SK-N-SH (cell line): ENCODE measurements around the gene CEP170B. TPM values are rescaled to one million over a fixed set of nuclear protein-coding genes. Genes with fewer than 3 reads are reported as not detected.

Experiments used
- CTCF ChIA-PET: fragments of 300-600, 350-600 bp; formaldehyde crosslinking; extraction: SDS; loops from one replicate; lab custom pipeline; 2021; lab: Yijun Ruan, JAX
- POLR2A ChIA-PET: fragments of 350-600 bp; sonication (Branson Sonifier 250); formaldehyde crosslinking; extraction: SDS; loops from one replicate; lab custom pipeline; 2020; ENCODE audit warnings: antibody characterized with exemption, inconsistent platforms; lab: Yijun Ruan, JAX
- DNase-seq: peaks from one replicate; pipeline ENCODE4 v3.0.0; 2012
- H2AFZ ChIP-seq: fragments of 200-600 bp; sonication (generic); 2 replicates; pipeline ENCODE4 v1.8.1; 2016; ENCODE audit warnings: antibody characterized with exemption, mild to moderate bottlenecking, low read depth
- H3F3A ChIP-seq: fragments of 200-600 bp; sonication (generic); replicated peaks from 2 replicates; pipeline ENCODE3; 2016; ENCODE audit warnings: antibody characterized with exemption, mild to moderate bottlenecking; ENCODE audit not compliant: insufficient read depth
- H3K27ac ChIP-seq, 2 experiments: fragments of 200-500 bp in 1 of 2; fragments of 200-600 bp in 1 of 2; sonication (Bioruptor generic) in 1 of 2; sonication (generic), shearing (Covaris generic) in 1 of 2; 2 replicates each; pipeline versions ENCODE4 v1.5.1 to v1.6.1; 2014 to 2016; ENCODE audit warnings: low read depth in 2 of 2, inconsistent platforms in 1 of 2, low read length in 1 of 2, mild to moderate bottlenecking in 1 of 2, mixed read lengths in 1 of 2
- H3K27me3 ChIP-seq: fragments of 200-600 bp; sonication (generic), shearing (Covaris generic); 2 replicates; pipeline ENCODE4 v1.6.1; 2016; ENCODE audit warnings: mixed run types; ENCODE audit not compliant: insufficient read depth
- H3K36me3 ChIP-seq, 2 experiments: fragments of 200-500 bp in 1 of 2; fragments of 200-600 bp in 1 of 2; sonication (Bioruptor generic) in 1 of 2; sonication (generic) in 1 of 2; replicated peaks in 1 of 2; 2 replicates each; pipeline versions ENCODE3 to v1.5.1; 2014 to 2016; ENCODE audit warnings: low read length in 1 of 2, mild to moderate bottlenecking in 1 of 2; ENCODE audit not compliant: insufficient read depth in 2 of 2, control insufficient read depth in 1 of 2
- H3K4me1 ChIP-seq, 2 experiments: fragments of 200-500 bp in 1 of 2; fragments of 200-600 bp in 1 of 2; sonication (Bioruptor generic) in 1 of 2; sonication (generic), shearing (Covaris generic) in 1 of 2; 2 replicates each; pipeline versions ENCODE4 v1.5.1 to v1.6.1; 2014 to 2016; ENCODE audit warnings: low read depth in 1 of 2, low read length in 1 of 2, mixed run types in 1 of 2; ENCODE audit not compliant: insufficient read depth in 2 of 2, control insufficient read depth in 1 of 2
- H3K4me2 ChIP-seq: fragments of 200-600 bp; sonication (generic), shearing (Covaris generic); 2 replicates; pipeline ENCODE4 v1.6.1; 2017; ENCODE audit warnings: mixed run types
- H3K4me3 ChIP-seq, 2 experiments: fragments of 200-500 bp in 1 of 2; fragments of 200-600 bp in 1 of 2; sonication (Bioruptor generic) in 1 of 2; sonication (generic), shearing (Covaris generic) in 1 of 2; 2 replicates each; pipeline versions ENCODE4 v1.5.1 to v1.8.1; 2014 to 2016; ENCODE audit warnings: low read depth in 2 of 2, inconsistent platforms in 1 of 2, low read length in 1 of 2, mild to moderate bottlenecking in 1 of 2, mixed read lengths in 1 of 2, moderate library complexity in 1 of 2
- H3K79me2 ChIP-seq: fragments of 200-600 bp; sonication (generic); 2 replicates; pipeline ENCODE4 v1.8.1; 2017; ENCODE audit warnings: mild to moderate bottlenecking; ENCODE audit not compliant: insufficient read depth
- H3K9ac ChIP-seq: fragments of 200-600 bp; sonication (generic); 2 replicates; pipeline ENCODE4 v1.6.1; 2017; ENCODE audit warnings: mixed run types
- H3K9me2 ChIP-seq: fragments of 200-600 bp; sonication (generic); 2 replicates; pipeline ENCODE4 v1.6.1; 2017; ENCODE audit warnings: mixed run types
- H3K9me3 ChIP-seq: fragments of 200-600 bp; sonication (generic); 2 replicates; pipeline ENCODE4 v1.6.1; 2017; ENCODE audit warnings: mixed run types, mild to moderate bottlenecking, moderate library complexity
- H4K20me1 ChIP-seq: fragments of 200-600 bp; sonication (generic); 2 replicates; pipeline ENCODE4 v1.6.1; 2017; ENCODE audit warnings: mild to moderate bottlenecking, mixed run types; ENCODE audit not compliant: insufficient read depth
- ELF1 ChIP-seq: IDR thresholded peaks from 2 replicates; pipeline ENCODE4 v1.4.0; 2012
- EP300 ChIP-seq, 2 experiments: IDR thresholded peaks; 2 replicates each; pipeline versions ENCODE4 v1.4.0 to v1.6.1; 2012; ENCODE audit warnings: borderline replicate concordance in 1 of 2, low read depth in 1 of 2, low read length in 1 of 2
- EZH2phosphoT487 ChIP-seq: fragments of 200-600 bp; sonication (generic); IDR thresholded peaks from 2 replicates; pipeline ENCODE4 v1.6.1; 2017; ENCODE audit warnings: low read depth, mixed run types, mild to moderate bottlenecking, antibody characterized with exemption, moderate library complexity, borderline replicate concordance
- FOSL2 ChIP-seq: IDR thresholded peaks from 2 replicates; pipeline ENCODE4 v1.4.0; 2012; ENCODE audit warnings: low read depth, mild to moderate bottlenecking, moderate library complexity, borderline replicate concordance
- FOXJ3 ChIP-seq: sonication (generic); formaldehyde crosslinking; IDR thresholded peaks from 2 replicates; pipeline ENCODE4 v1.5.1; 2020; ENCODE audit warnings: mild to moderate bottlenecking, missing genetic modification reagents
- GABPA ChIP-seq: IDR thresholded peaks from 2 replicates; pipeline ENCODE4 v1.4.0; 2012; ENCODE audit warnings: low read depth, mild to moderate bottlenecking
- JUND ChIP-seq: IDR thresholded peaks from 2 replicates; pipeline ENCODE4 v1.4.0; 2012
- MXI1 ChIP-seq: IDR thresholded peaks from 2 replicates; pipeline ENCODE4 v1.6.1; 2012; ENCODE audit warnings: mild to moderate bottlenecking, low read depth, low read length, improper control_type of control experiment
- NRF1 ChIP-seq: IDR thresholded peaks from 2 replicates; pipeline ENCODE4 v1.6.1; 2012; ENCODE audit warnings: low read depth, mild to moderate bottlenecking, low read length
- RFX5 ChIP-seq: IDR thresholded peaks from 2 replicates; pipeline ENCODE4 v1.6.1; 2012; ENCODE audit warnings: mild to moderate bottlenecking, improper control_type of control experiment, low read length
- RXRA ChIP-seq: IDR thresholded peaks from 2 replicates; pipeline ENCODE4 v1.4.0; 2012; ENCODE audit warnings: low read depth, mild to moderate bottlenecking, borderline replicate concordance
- SIN3A ChIP-seq: IDR thresholded peaks from 2 replicates; pipeline ENCODE4 v1.6.1; 2012; ENCODE audit warnings: low read depth, mild to moderate bottlenecking, low read length, moderate library complexity, borderline replicate concordance
- SMC3 ChIP-seq: IDR thresholded peaks from 2 replicates; pipeline ENCODE4 v1.6.1; 2012; ENCODE audit warnings: low read depth, low read length, improper control_type of control experiment
- WGBS: methylation state at CpG from one replicate; pipeline ENCODE4 v1.1.6; 2017; ENCODE audit warnings: low lambda C conversion rate; 5-methylcytosine and 5-hydroxymethylcytosine counted together
- polyA plus RNA-seq, 3 experiments: library from polyadenylated mRNA; depleted of rRNA; stranded (reverse); fragments of >200 nt; gene quantifications; 2 replicates each; pipeline ENCODE4 v1.2.3, GENCODE V29; 2012
- TF ChIP-seq, protein P1 (sequence below): fragments of 150-350 bp; IDR thresholded peaks from 2 replicates; pipeline ENCODE4 v1.6.1; 2017; ENCODE audit warnings: antibody characterized with exemption, low read length, low read depth, borderline replicate concordance
- TF ChIP-seq, protein P2 (sequence below): IDR thresholded peaks from 2 replicates; pipeline ENCODE4; 2012
- TF ChIP-seq, protein P3 (sequence below): IDR thresholded peaks from 2 replicates; pipeline ENCODE4 v1.4.0; 2012; ENCODE audit warnings: low read depth

Gene CEP170B
- polyA plus RNA-seq, 1 of the 3 experiments (the other 2 are of a cell fraction): 11.0 TPM

DNA sequence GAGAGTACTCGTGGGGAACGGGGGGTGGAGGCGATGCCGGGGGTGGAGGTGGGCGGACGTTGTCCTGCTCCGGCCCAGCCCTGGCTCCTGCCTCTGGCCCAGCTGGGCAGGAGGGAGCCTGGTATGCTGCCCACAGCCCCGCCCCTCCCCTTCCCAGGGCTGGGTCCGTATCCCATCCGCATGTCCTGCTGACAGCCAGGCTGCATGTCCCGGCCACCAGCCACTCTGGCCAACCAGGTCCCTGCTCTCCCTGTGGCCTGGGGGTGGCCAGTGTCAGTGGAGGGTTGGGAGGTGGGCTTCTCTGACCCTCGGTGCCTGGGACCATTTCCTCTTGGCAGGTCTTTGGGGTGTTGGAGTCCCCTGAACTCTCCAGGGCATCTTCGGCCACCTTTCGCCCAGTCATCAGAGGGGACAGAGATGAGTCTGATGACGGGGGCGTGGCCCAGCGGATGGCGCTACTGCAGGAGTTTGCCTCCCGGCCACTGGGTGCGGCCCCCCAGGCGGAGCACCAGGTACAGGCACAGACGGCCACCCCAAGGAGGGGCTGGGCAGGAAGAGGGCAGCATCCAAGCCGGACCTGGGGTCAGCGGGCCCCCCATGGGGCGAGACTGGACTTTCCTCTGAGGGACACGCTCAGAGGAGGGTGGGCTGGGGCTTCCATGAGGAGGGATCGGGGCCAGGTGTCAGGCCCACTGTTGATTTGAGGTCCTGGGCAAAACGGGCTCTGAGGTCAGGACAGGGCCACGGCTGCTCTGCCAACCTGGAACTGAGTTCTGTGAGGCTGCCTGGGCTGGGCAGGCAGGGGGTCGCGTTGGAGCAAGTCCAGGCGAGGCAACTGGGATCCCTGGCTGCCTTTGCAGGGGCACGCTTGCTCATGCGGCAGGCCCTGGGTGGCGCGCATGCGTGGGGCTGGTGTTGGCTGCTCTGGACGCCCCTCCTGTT is 20.2 kb downstream of the CEP170B start:
- peaks cover 0 to 27% of the 10 kb centered on the region in 2 experiments; a peak in 1 of 4 replicates for H3K4me1 ChIP-seq
- 94% methylated on average over 28 of the region's 38 CpGs for WGBS
- H3K4me2 ChIP-seq: no peak overlapping the region
- no peak overlapping the region for H2AFZ ChIP-seq
- H3K27ac ChIP-seq: no peak overlapping the region
- DNase-seq: no peak
- H3K4me3 ChIP-seq: no peak overlapping the region
- H3K9me3 ChIP-seq: no peaks in the 10 kb centered on the region
- POLR2A ChIA-PET: no interaction called here
- H3K9me2 ChIP-seq: no peaks in the 10 kb centered on the region
- H3K9ac ChIP-seq: no peak overlapping the region
- CTCF ChIA-PET: no interaction called here
- no peaks in the 10 kb centered on the region for H3F3A ChIP-seq
- no peak for TF ChIP-seq FOXJ3 (CRISPR knock-in tag)
- H3K36me3 ChIP-seq: peaks cover 0 to 27% of the 10 kb centered on the region in 2 experiments
- no peaks in the 10 kb centered on the region for H3K79me2 ChIP-seq
- no peaks in the 10 kb centered on the region for H3K27me3 ChIP-seq
- H4K20me1 ChIP-seq: 0 out of 2 replicates have a peak, but pooled peaks cover 3% of the 10 kb centered on the region

DNA sequence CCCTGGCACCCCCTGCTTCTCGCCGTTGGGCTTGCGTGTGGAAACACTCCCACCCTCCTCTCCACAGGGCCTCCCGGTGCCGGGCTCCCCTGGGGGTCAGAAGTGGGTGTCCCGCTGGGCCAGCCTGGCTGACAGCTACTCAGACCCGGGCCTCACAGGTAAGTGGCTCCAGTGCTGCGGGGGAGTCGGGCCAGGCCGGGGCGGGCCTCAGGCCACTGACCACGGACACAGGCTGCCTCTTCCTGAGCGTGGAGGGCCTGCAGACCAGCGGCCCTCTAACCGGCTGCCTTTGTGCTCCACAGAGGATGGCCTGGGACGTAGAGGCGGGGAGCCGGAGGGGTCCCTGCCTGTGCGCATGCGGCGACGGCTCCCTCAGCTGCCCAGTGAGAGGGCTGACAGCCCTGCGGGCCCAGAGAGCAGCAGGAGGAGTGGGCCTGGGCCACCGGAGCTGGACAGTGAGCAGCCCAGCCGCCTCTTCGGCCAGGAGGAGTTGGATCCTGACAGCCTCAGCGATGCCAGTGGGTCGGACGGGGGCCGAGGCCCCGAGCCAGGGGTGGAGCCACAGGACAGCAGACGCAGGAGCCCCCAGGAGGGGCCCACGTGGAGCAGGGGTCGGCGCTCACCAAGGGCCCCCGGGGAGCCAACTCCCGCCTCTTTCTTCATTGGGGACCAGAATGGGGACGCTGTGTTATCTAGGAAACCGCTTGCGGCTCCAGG is 21.1 kb downstream of the CEP170B start:
- H3K79me2 ChIP-seq: no peaks in the 10 kb centered on the region
- H3K4me2 ChIP-seq: no peak overlapping the region
- H4K20me1 ChIP-seq: 0 out of 2 replicates have a peak, but pooled peaks cover 3% of the 10 kb centered on the region
- CTCF ChIA-PET: interaction anchor here (2.3 kb wide), 1 partner anchor 10 kb away, joined by 7 read pairs; no protein-coding TSS in a partner anchor
- H3K27ac ChIP-seq: no peak overlapping the region
- H3K27me3 ChIP-seq: no peaks in the 10 kb centered on the region
- no peaks in the 10 kb centered on the region for H3K9me3 ChIP-seq
- 98% methylated on average over 27 of the region's 40 CpGs for WGBS
- POLR2A ChIA-PET: no interaction called here
- H3K36me3 ChIP-seq: peaks cover 0 to 27% of the 10 kb centered on the region in 2 experiments
- H2AFZ ChIP-seq: no peak overlapping the region
- DNase-seq: peak; percentile 41
- H3F3A ChIP-seq: no peaks in the 10 kb centered on the region
- TF ChIP-seq RFX5: no peak
- TF ChIP-seq RXRA: no peak
- no peak for TF ChIP-seq MXI1
- TF ChIP-seq, protein P1, sequence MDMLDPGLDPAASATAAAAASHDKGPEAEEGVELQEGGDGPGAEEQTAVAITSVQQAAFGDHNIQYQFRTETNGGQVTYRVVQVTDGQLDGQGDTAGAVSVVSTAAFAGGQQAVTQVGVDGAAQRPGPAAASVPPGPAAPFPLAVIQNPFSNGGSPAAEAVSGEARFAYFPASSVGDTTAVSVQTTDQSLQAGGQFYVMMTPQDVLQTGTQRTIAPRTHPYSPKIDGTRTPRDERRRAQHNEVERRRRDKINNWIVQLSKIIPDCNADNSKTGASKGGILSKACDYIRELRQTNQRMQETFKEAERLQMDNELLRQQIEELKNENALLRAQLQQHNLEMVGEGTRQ: no peak
- TF ChIP-seq ELF1: no peak
- no peak for TF ChIP-seq FOSL2
- TF ChIP-seq EZH2phosphoT487: no peak
- TF ChIP-seq EP300 (IDR thresholded peaks at IDR 0.05; ENCODE audit: borderline replicate concordance in 1 of 2, low read depth in 1 of 2, low read length in 1 of 2): no peak
- TF ChIP-seq, protein P2, sequence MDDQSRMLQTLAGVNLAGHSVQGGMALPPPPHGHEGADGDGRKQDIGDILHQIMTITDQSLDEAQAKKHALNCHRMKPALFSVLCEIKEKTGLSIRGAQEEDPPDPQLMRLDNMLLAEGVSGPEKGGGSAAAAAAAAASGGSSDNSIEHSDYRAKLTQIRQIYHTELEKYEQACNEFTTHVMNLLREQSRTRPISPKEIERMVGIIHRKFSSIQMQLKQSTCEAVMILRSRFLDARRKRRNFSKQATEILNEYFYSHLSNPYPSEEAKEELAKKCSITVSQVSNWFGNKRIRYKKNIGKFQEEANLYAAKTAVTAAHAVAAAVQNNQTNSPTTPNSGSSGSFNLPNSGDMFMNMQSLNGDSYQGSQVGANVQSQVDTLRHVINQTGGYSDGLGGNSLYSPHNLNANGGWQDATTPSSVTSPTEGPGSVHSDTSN: no peak
- no peak for TF ChIP-seq SIN3A
- TF ChIP-seq, protein P3, sequence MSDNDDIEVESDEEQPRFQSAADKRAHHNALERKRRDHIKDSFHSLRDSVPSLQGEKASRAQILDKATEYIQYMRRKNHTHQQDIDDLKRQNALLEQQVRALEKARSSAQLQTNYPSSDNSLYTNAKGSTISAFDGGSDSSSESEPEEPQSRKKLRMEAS: no peak
- TF ChIP-seq GABPA: no peak
- no peak for TF ChIP-seq JUND
- no peak for TF ChIP-seq SMC3
- TF ChIP-seq NRF1: no peak
- no peaks in the 10 kb centered on the region for H3K9me2 ChIP-seq
- no peak overlapping the region for H3K9ac ChIP-seq
- H3K4me3 ChIP-seq: no peak overlapping the region
- H3K4me1 ChIP-seq: peaks cover 0 to 18% of the 10 kb centered on the region in 2 experiments; a peak in 1 of 4 replicates
